Glomerular endothelial cell (primary cell): ENCODE measurements around the gene SH3PXD2A. TPM values are rescaled to one million over a fixed set of nuclear protein-coding genes. Genes with fewer than 3 reads are reported as not detected.
A peak's percentile ranks its signal among the peaks of the same experiment; 100 is the strongest.
"Not testable (repeated sequence)": the region's sequence is repeated elsewhere in the genome, so short reads cannot be mapped to it uniquely, and the experiment has no call there.

Experiments
- DNase-seq: peaks from one replicate; pipeline ENCODE4 v3.0.0-alpha.2; 2011; ENCODE audit warnings: low read depth, low spot score; ENCODE audit errors: extremely low read depth
- total RNA-seq: library from RNA; depleted of rRNA; stranded (reverse); fragments of >200 nt; gene quantifications from 2 replicates; pipeline ENCODE4 v1.2.3, GENCODE V29; 2015

Gene SH3PXD2A
- total RNA-seq, 1 donor from 2014 or later: 24.9 TPM

- DNase-seq: no peak
Measured at GRCh38 chr10:103618575-103619423, 236.6 kb downstream of the SH3PXD2A start.

GRCh38 chr10:103617602-103618385, 237.6 kb downstream of the SH3PXD2A start:
- no peak for DNase-seq

GRCh38 chr10:103616705-103617601, 238.4 kb downstream of the SH3PXD2A start:
- DNase-seq: no peak

GRCh38 chr10:103614306-103615158, 240.8 kb downstream of the SH3PXD2A start:
- DNase-seq: no peak

GRCh38 chr10:103613616-103614015, 241.8 kb downstream of the SH3PXD2A start:
- no peak for DNase-seq

GRCh38 chr10:103612462-103613365, 242.7 kb downstream of the SH3PXD2A start:
- no peak for DNase-seq

- no peak for DNase-seq
Measured at GRCh38 chr10:103610921-103611511, 244.4 kb downstream of the SH3PXD2A start.

GRCh38 chr10:103610083-103610472, 245.3 kb downstream of the SH3PXD2A start:
- DNase-seq: no peak

GRCh38 chr10:103609231-103610082, 245.9 kb downstream of the SH3PXD2A start:
- no peak for DNase-seq

- DNase-seq: not testable (repeated sequence)
Measured at GRCh38 chr10:103608056-103608455, 247.3 kb downstream of the SH3PXD2A start.

GRCh38 chr10:103607051-103607450, 248.3 kb downstream of the SH3PXD2A start:
- not testable (repeated sequence) for DNase-seq

- DNase-seq: not testable (repeated sequence)
Measured at GRCh38 chr10:103606097-103606438, 249.3 kb downstream of the SH3PXD2A start.

- peak; percentile 5 for DNase-seq
Measured at GRCh38 chr10:103605359-103606096, 249.8 kb downstream of the SH3PXD2A start.

- no peak for DNase-seq
Measured at GRCh38 chr10:103603382-103603781, 252.0 kb downstream of the SH3PXD2A start.

- DNase-seq: no peak
Measured at GRCh38 chr10:103602852-103603155, 252.6 kb downstream of the SH3PXD2A start.

- no peak for DNase-seq
Measured at GRCh38 chr10:103602028-103602851, 253.1 kb downstream of the SH3PXD2A start.
